Psoas muscle (tissue), 8 donors: Measurements from ENCODE around the gene PDLIM1. TPM values are rescaled to one million over a fixed set of nuclear protein-coding genes. Genes with fewer than 3 reads are reported as not detected.
A peak's percentile ranks its signal among the peaks of the same experiment; 100 is the strongest.

Experiments
- ATAC-seq, 4 donors: fragments of 200-7000 bp; cut with Tn5 transposase; one replicate each; pipeline ENCODE4 v1.9.1; 2020; ENCODE audit warnings: moderate library complexity in 3 of 4, mild to moderate bottlenecking in 2 of 4
- DNase-seq, 2 donors: peaks; one replicate each; pipeline ENCODE4 v3.0.0-alpha.2; 2020
- H3K27ac ChIP-seq: fragments of 200-600 bp; one replicate; pipeline ENCODE4 v1.8.0; 2022
- H3K27me3 ChIP-seq, 3 donors: fragments of 200-600 bp in 1 of 3; one replicate each; pipeline versions ENCODE4 v1.6.1 to v1.8.0; 2013 to 2022; ENCODE audit warnings: low read length in 2 of 3, mild to moderate bottlenecking in 2 of 3, moderate library complexity in 1 of 3; ENCODE audit not compliant: insufficient read depth in 3 of 3
- H3K36me3 ChIP-seq, 2 donors: fragments of 200-600 bp in 1 of 2; one replicate each; pipeline versions ENCODE4 v1.6.1 to v1.8.0; 2013 to 2022; ENCODE audit warnings: low read depth in 1 of 2, mild to moderate bottlenecking in 1 of 2, moderate library complexity in 1 of 2; ENCODE audit not compliant: insufficient read depth in 1 of 2
- H3K4me1 ChIP-seq: fragments of 200-600 bp; one replicate; pipeline ENCODE4 v1.8.0; 2022
- H3K4me3 ChIP-seq: fragments of 200-600 bp; one replicate; pipeline ENCODE4 v1.8.0; 2022; ENCODE audit warnings: mild to moderate bottlenecking
- H3K9me3 ChIP-seq: fragments of 200-600 bp; one replicate; pipeline ENCODE4 v1.8.0; 2022
- WGBS, 3 donors: extraction: QIAGEN DNeasy Blood & Tissue Kit; methylation state at CpG; one replicate each; pipeline versions ENCODE4 v1.1.6 to v1.1.7; 2013; 5-methylcytosine and 5-hydroxymethylcytosine counted together
- intact Hi-C, 2 donors: fragments of 100-400 bp; cut with DNase I; formaldehyde crosslinking; loops; one replicate each; pipeline versions ENCODE4 v1.11.0 to v1.14.2; 2022
- polyA plus RNA-seq, 3 donors: library from polyadenylated mRNA; stranded (reverse); fragments of 200-250 nt; gene quantifications; one replicate each; pipeline ENCODE4 v1.2.3, GENCODE V29; 2013
- total RNA-seq, 4 donors: library from RNA; stranded (reverse); fragmentation: NEBNext Ultra II Directional in 2 of 4; extraction: Animal tissue kit (Norgen Biotek cat#: 25700) in 2 of 4; gene quantifications; one replicate each; pipeline versions ENCODE4 v1.2.1 to v1.2.4, GENCODE V29; 2021 to 2023
- TF ChIP-seq, protein P1 (sequence below): fragments of 200-600 bp; IDR thresholded peaks from one replicate; pipeline ENCODE4 v1.8.0; 2022; ENCODE audit warnings: antibody characterized with exemption
- donor health status: healthy with polysubstance abuse.
- donor health status: DM: no; HTN: no; CAD: no; lungs with moderate emphysema.
- donor health status: Bipolar disorder and iron deficiency.
- donor health status: healthy.
- donor health status: DM: yes; HTN: yes; CAD: no.
- donor health status: DM: no; HTN: no; CAD: no.
- donor health status: DM: no; HTN: no; CAD: no.
- donor health status: DM: yes; HTN: yes; CAD: no.

The PDLIM1 gene
- total and polyA plus RNA-seq, 7 donors: 97.3 to 504 (median 325) TPM

DNA sequence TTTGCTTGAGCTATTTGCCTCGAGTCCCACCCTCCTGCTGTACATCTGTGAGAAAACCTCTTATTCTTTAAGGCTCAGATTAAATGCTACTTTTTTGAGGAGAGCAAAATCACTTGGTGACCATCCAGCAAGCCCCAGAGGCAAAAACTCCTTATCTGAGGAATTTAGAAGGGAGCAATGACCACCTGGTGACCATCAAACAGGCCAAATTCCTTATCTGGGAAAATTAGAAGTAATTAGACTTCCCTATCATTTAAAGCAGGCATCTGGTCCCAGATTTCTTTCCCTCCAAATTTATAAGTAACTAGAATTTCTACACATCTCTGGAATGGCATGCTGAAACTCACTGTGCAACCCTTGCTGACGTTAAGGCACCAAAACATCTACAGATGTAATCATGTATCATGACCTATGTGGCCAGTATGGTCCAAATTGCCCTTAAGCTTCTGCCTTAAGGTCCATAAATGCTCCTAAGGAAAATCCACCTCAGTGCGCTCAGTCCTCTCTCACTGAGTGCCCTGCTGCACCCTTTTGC is 40.9 kb upstream of the PDLIM1 start:
- H3K27ac ChIP-seq: peak overlapping the region; percentile 5
- DNase-seq: no peak
- intact Hi-C loops: no loop called here
- no peak for ATAC-seq
- H3K9me3 ChIP-seq: no peaks in the 10 kb centered on the region
- 86 to 89% (median 88%) methylated on average over 3 of the region's 3 CpGs for WGBS, 3 donors
- H3K4me3 ChIP-seq: no peak overlapping the region
- H3K4me1 ChIP-seq: peaks cover 50% of the 10 kb centered on the region
- TF ChIP-seq, protein P1, sequence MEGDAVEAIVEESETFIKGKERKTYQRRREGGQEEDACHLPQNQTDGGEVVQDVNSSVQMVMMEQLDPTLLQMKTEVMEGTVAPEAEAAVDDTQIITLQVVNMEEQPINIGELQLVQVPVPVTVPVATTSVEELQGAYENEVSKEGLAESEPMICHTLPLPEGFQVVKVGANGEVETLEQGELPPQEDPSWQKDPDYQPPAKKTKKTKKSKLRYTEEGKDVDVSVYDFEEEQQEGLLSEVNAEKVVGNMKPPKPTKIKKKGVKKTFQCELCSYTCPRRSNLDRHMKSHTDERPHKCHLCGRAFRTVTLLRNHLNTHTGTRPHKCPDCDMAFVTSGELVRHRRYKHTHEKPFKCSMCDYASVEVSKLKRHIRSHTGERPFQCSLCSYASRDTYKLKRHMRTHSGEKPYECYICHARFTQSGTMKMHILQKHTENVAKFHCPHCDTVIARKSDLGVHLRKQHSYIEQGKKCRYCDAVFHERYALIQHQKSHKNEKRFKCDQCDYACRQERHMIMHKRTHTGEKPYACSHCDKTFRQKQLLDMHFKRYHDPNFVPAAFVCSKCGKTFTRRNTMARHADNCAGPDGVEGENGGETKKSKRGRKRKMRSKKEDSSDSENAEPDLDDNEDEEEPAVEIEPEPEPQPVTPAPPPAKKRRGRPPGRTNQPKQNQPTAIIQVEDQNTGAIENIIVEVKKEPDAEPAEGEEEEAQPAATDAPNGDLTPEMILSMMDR: no peak
- peaks cover 0 to 40% of the 10 kb centered on the region in 2 donors for H3K36me3 ChIP-seq
- no peaks in the 10 kb centered on the region for H3K27me3 ChIP-seq

DNA sequence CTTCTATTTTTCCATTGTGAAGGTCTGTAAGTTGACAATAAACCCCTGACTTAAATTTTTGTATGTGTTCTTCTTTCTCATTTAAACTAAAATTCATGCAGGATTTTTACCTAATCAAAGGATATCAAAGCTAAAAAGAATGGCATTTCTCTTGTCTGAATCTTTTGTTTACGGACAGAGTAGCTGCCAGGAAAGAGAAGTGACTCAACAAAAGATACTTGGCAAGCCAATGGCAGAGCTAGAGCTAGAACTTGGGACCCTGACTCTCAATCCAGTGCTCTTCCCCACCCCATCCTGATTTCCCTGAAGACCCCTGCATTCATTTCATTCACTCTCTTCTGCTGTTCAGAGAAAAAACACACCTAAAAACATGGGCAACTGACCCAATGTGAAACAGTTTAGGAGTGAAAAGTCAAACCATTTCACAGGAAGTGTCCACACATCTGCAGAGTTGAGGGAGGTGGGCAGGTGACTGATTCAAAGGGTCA is 40.2 kb upstream of the PDLIM1 start:
- Histone ChIP-seq H3K4me3 (no peak overlapping the region), H3K9me3 (no peaks in the 10 kb centered on the region), H3K27ac (peak overlapping the region; percentile 19), H3K36me3 (peaks cover 0 to 33% of the 10 kb centered on the region in 2 donors), H3K4me1 (peaks cover 54% of the 10 kb centered on the region), H3K27me3 (no peaks in the 10 kb centered on the region)
- intact Hi-C loops: no loop called here
- DNase-seq (no peak), ATAC-seq (no peak)
- TF ChIP-seq, protein P1: no peak
- WGBS, 3 donors: 83 to 96% (median 90%) methylated on average over 1 of the region's 1 CpG

DNA sequence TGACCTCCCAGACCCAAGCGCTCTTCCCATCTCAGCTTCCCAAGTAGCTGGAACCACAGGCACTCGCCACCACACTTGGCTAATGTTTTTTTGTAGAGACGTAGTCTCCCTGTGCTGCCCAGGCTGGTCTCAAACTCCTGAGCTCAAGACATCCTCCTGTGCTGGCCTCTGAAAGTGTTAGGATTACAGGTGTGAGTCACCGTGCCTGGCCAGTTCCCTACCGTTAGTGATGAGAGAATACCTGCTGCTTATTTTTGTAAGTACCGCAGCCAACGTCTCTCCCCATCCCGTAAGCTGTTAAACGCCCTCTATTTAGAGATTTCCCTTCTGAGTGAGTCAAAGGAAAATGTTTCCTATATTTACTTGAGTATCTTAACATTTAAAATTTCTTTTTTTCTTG is 38.5 kb upstream of the PDLIM1 start:
- H3K27ac ChIP-seq: no peak overlapping the region
- no peak for DNase-seq
- WGBS, 3 donors: 85 to 91% (median 85%) methylated on average over 9 of the region's 9 CpGs
- peaks cover 38% of the 10 kb centered on the region for H3K4me1 ChIP-seq
- ATAC-seq: peak in 1 of 4 donors; percentile 20
- H3K4me3 ChIP-seq: no peak overlapping the region
- H3K27me3 ChIP-seq: no peaks in the 10 kb centered on the region
- intact Hi-C loops: no loop called here
- peaks cover 0 to 30% of the 10 kb centered on the region in 2 donors for H3K36me3 ChIP-seq
- H3K9me3 ChIP-seq: no peaks in the 10 kb centered on the region
- TF ChIP-seq, protein P1: no peak

DNA sequence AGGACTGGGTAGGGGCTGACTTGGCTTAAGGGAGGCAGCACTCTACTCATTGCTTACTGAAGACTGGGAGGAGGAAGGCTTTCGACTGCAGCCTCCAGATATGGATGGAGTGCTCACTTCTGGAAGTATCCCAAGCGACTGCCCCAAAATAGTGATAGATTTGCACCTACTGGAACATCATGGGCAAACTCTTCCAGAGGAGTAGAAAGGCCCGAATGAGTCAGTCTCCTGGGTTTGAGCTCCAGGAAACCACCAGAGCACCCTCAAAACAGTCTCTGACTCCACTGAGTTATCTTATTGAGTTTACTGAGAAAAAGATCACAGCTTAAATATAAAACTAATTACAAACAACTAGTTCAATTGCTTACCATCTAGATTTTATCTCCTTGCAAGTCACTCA is 37.2 kb upstream of the PDLIM1 start:
- intact Hi-C loops: no loop called here
- Histone ChIP-seq H3K36me3 (peaks cover 0 to 25% of the 10 kb centered on the region in 2 donors), H3K27ac (peak overlapping the region; percentile 73), H3K27me3 (no peaks in the 10 kb centered on the region), H3K9me3 (no peaks in the 10 kb centered on the region), H3K4me3 (no peak overlapping the region), H3K4me1 (peaks cover 40% of the 10 kb centered on the region)
- ATAC-seq (peak in 2 of 4 donors; percentile 60 to 72), DNase-seq (no peak)
- WGBS, 3 donors: 33 to 57% (median 36%) methylated on average over 3 of the region's 3 CpGs
- TF ChIP-seq, protein P1: no peak

DNA sequence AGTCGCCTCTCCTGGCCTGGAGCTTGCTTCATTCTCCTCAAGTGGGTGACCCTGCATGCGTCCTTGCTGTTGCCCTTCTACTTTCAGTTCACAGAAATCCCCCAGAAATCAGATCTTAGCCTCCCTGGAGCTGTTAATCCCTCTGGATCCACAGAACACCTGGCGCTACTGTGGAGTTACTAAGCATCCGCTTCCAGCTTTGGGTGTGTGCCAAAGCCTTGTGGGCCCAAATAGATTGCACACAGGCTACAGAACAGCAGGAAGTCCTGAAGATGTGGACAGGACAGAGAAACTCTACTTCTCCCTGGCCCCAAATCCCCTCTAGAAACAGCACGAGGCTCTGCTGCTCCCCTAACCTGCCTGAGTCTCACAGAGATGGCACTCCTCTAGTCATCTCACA is 36.6 kb upstream of the PDLIM1 start:
- ATAC-seq (peak; percentile 86 to 93 (median 89)), DNase-seq (peak; percentile 67 to 88)
- intact Hi-C loops: no loop called here
- Histone ChIP-seq H3K27ac (peak overlapping the region; percentile 73), H3K36me3 (peaks cover 0 to 25% of the 10 kb centered on the region in 2 donors), H3K4me3 (no peak overlapping the region), H3K4me1 (peaks cover 46% of the 10 kb centered on the region), H3K9me3 (no peaks in the 10 kb centered on the region), H3K27me3 (no peaks in the 10 kb centered on the region)
- WGBS, 3 donors: 8 to 13% (median 10%) methylated on average over 5 of the region's 5 CpGs
- TF ChIP-seq, protein P1: peak; percentile 21
